GM15510 (cell line): ENCODE measurements around the gene DUSP2.

Source experiments
- POLR2A ChIP-seq: IDR thresholded peaks from 3 replicates; pipeline ENCODE4 v1.6.1; 2011; ENCODE audit warnings: borderline replicate concordance; ENCODE audit not compliant: insufficient read length; ENCODE audit errors: extremely low read depth

The DUSP2 gene

GRCh38 chr2:96145848-96146152 lies 560 bp upstream of the DUSP2 start:
- TF ChIP-seq POLR2A = no peak

- no peak for TF ChIP-seq POLR2A
These were observed 682 bp downstream of the DUSP2 start for GRCh38 chr2:96144481-96145035.

- TF ChIP-seq POLR2A = peak; percentile 61
These were observed 1.3 kb downstream of the DUSP2 start for GRCh38 chr2:96143848-96144480.

- peak; percentile 21 for TF ChIP-seq POLR2A
These were observed 1.9 kb downstream of the DUSP2 start for GRCh38 chr2:96143231-96143847.

GRCh38 chr2:96142217-96143113 lies 2.8 kb downstream of the DUSP2 start:
- peak; percentile 79 for TF ChIP-seq POLR2A

- peak; percentile 39 for TF ChIP-seq POLR2A
These were observed 4.2 kb downstream of the DUSP2 start for GRCh38 chr2:96140941-96141623.

GRCh38 chr2:96139181-96139758 lies 6.0 kb downstream of the DUSP2 start:
- no peak for TF ChIP-seq POLR2A

GRCh38 chr2:96138179-96139145 lies 6.8 kb downstream of the DUSP2 start, which contains the start of gene ASTL:
TSS of gene ASTL (minus strand) at chr2:96138502. CDS start at chr2:96138436, 66 bp downstream.
- TF ChIP-seq POLR2A = no peak

- no peak for TF ChIP-seq POLR2A
These were observed 7.7 kb downstream of the DUSP2 start for GRCh38 chr2:96137321-96138178.

GRCh38 chr2:96136129-96136720 lies 9.0 kb downstream of the DUSP2 start:
- TF ChIP-seq POLR2A = no peak

- TF ChIP-seq POLR2A = no peak
These were observed 9.6 kb downstream of the DUSP2 start for GRCh38 chr2:96135621-96136020.

- no peak for TF ChIP-seq POLR2A
These were observed 10.1 kb downstream of the DUSP2 start for GRCh38 chr2:96135171-96135570.
